Osteocyte (in vitro differentiated cells): ENCODE results near the gene IGF1R. TPM values are rescaled to one million over a fixed set of nuclear protein-coding genes. Genes with fewer than 3 reads are reported as not detected.

ENCODE experiments used
- DNase-seq: peaks from one replicate; pipeline ENCODE4 v3.0.0; 2021; ENCODE audit warnings: mixed read lengths; ENCODE audit not compliant: unreplicated experiment; ENCODE audit errors: extremely low spot score
- H3K27ac Mint-ChIP-seq: one replicate; pipeline ENCODE4 v1.8.0; 2021; ENCODE audit warnings: mild to moderate bottlenecking, mixed read lengths; ENCODE audit not compliant: unreplicated experiment
- H3K27me3 Mint-ChIP-seq: one replicate; pipeline ENCODE4 v1.8.0; 2021; ENCODE audit warnings: mixed read lengths; ENCODE audit not compliant: unreplicated experiment
- H3K36me3 Mint-ChIP-seq: one replicate; pipeline ENCODE4 v1.8.0; 2021; ENCODE audit warnings: mixed read lengths; ENCODE audit not compliant: unreplicated experiment
- H3K4me1 Mint-ChIP-seq: one replicate; pipeline ENCODE4 v1.8.0; 2021; ENCODE audit warnings: mixed read lengths; ENCODE audit not compliant: unreplicated experiment
- H3K4me3 Mint-ChIP-seq: one replicate; pipeline ENCODE4 v1.8.0; 2021; ENCODE audit warnings: mild to moderate bottlenecking, moderate library complexity, mixed read lengths; ENCODE audit not compliant: unreplicated experiment
- H3K9me3 Mint-ChIP-seq: one replicate; pipeline ENCODE4 v1.8.0; 2021; ENCODE audit warnings: mixed read lengths; ENCODE audit not compliant: unreplicated experiment
- CTCF ChIP-seq: fragments of 200-600 bp; sonication (generic); IDR thresholded peaks from 2 replicates; pipeline ENCODE4 v1.5.0; 2021; ENCODE audit warnings: antibody characterized with exemption, mild to moderate bottlenecking, moderate library complexity
- total RNA-seq: library from RNA; stranded (reverse); gene quantifications from 2 replicates; pipeline ENCODE4 v1.2.1, GENCODE V29; 2021

IGF1R gene
- total RNA-seq, 1 donor from 2014 or later = 174 TPM

GRCh38 chr15:98952381-98952803 is 304.1 kb downstream of the IGF1R start:
- Mint-ChIP-seq H3K36me3 (peaks cover 38% of the 10 kb centered on the region), H3K27ac (peak overlapping the region; percentile 10), H3K27me3 (no peaks in the 10 kb centered on the region), H3K4me3 (no peak overlapping the region), H3K9me3 (no peaks in the 10 kb centered on the region), H3K4me1 (peaks cover 26% of the 10 kb centered on the region)
- DNase-seq = no peak
- TF ChIP-seq CTCF = no peak

GRCh38 chr15:98953000-98953787 is 304.9 kb downstream of the IGF1R start:
- Mint-ChIP-seq H3K27me3 (no peaks in the 10 kb centered on the region), H3K36me3 (peaks cover 45% of the 10 kb centered on the region), H3K9me3 (no peaks in the 10 kb centered on the region), H3K4me3 (no peak overlapping the region), H3K4me1 (peaks cover 22% of the 10 kb centered on the region), H3K27ac (peak overlapping the region; percentile 73)
- no peak for DNase-seq
- no peak for TF ChIP-seq CTCF

GRCh38 chr15:98953968-98954367 is 305.6 kb downstream of the IGF1R start:
- Mint-ChIP-seq H3K36me3 (peaks cover 46% of the 10 kb centered on the region), H3K4me3 (no peak overlapping the region), H3K27ac (peak overlapping the region; percentile 73), H3K4me1 (peaks cover 22% of the 10 kb centered on the region), H3K9me3 (no peaks in the 10 kb centered on the region), H3K27me3 (no peaks in the 10 kb centered on the region)
- TF ChIP-seq CTCF = no peak
- DNase-seq = no peak

GRCh38 chr15:98954411-98954810 is 306.1 kb downstream of the IGF1R start:
- Mint-ChIP-seq H3K36me3 (peaks cover 47% of the 10 kb centered on the region), H3K9me3 (no peaks in the 10 kb centered on the region), H3K27me3 (no peaks in the 10 kb centered on the region), H3K4me3 (no peak overlapping the region), H3K4me1 (peaks cover 22% of the 10 kb centered on the region), H3K27ac (peak overlapping the region; percentile 73)
- no peak for DNase-seq
- TF ChIP-seq CTCF = no peak

- H3K36me3 Mint-ChIP-seq = peaks cover 49% of the 10 kb centered on the region
- H3K27ac Mint-ChIP-seq = peak overlapping the region; percentile 73
- H3K27me3 Mint-ChIP-seq = no peaks in the 10 kb centered on the region
- no peaks in the 10 kb centered on the region for H3K9me3 Mint-ChIP-seq
- no peak for TF ChIP-seq CTCF
- H3K4me3 Mint-ChIP-seq = no peak overlapping the region
- no peak for DNase-seq
- H3K4me1 Mint-ChIP-seq = peaks cover 22% of the 10 kb centered on the region
Observed at GRCh38 chr15:98955331-98955730, 307.0 kb downstream of the IGF1R start.
